ENCODE data around the gene SLC9C1.
A peak's percentile ranks its signal among the peaks of the same experiment; 100 is the strongest.

- TF ChIP-seq CTCF (IDR thresholded peaks at IDR 0.05) (no peak), POLR2A (IDR thresholded peaks at IDR 0.05) (no peak), POLR2AphosphoS5 (IDR thresholded peaks at IDR 0.05) (peak in 1 of 3 donors; percentile 57)
These were observed 39.0 kb upstream of the SLC9C1 start, which contains the start of gene CD200 for GRCh38 chr3:112333002-112333380.
